ENCODE results near the gene RPL22L1. TPM values are rescaled to one million over a fixed set of nuclear protein-coding genes. Genes with fewer than 3 reads are reported as not detected.
"Not testable (repeated sequence)": the region's sequence is repeated elsewhere in the genome, so short reads cannot be mapped to it uniquely, and the experiment has no call there.

Gene RPL22L1
- total RNA-seq, 2 donors from 2014 or later = 26.0 to 61.2 TPM

DNA sequence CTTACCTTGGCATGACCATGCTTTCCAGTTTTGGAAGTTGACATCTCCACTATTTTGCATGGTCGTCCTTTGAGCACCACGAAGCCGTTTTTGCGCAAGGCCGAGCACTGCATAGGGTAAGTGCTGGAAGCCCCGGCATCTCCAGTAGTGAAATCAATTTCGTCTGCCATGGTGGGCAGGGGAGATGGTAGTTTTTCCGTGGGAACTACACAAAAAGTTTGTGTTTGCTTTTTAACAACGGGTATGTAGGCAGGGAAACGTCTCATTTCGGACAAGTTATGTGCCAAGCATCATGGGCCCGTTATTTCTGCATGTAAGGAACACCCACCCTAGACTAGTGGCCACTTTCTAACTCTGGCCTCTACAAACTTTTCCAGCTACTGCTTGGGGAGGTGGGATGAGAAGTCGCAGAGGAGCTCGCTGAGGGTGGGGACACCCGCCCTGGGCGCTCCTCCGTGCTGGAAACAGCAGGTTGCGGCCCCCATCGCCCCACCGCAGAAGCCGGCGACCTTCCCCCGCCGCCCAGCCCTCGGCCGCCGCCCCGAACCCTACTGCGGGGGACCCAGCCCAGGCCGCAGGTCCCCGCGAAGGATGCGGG lies 37.7 kb upstream of the RPL22L1 start:
- Histone ChIP-seq H3K4me1 (peaks cover 14% of the 10 kb centered on the region), H3K9me3 (peaks cover 0 to 5% (median 0%) of the 10 kb centered on the region in 3 donors), H3K4me3 (peak overlapping the region; percentile 37 to 71), H3K36me3 (replicated peaks in 1 of 2; ENCODE audit: insufficient read depth in 1 of 2, low read depth in 2 of 2) (no peaks in the 10 kb centered on the region), H3K27me3 (no peaks in the 10 kb centered on the region), H3K27ac (peak overlapping the region in 3 of 4 donors; percentile 56 to 74 (median 73))
- TF ChIP-seq POLR2A (IDR thresholded peaks at IDR 0.05) = no peak
- TF ChIP-seq, protein P1, sequence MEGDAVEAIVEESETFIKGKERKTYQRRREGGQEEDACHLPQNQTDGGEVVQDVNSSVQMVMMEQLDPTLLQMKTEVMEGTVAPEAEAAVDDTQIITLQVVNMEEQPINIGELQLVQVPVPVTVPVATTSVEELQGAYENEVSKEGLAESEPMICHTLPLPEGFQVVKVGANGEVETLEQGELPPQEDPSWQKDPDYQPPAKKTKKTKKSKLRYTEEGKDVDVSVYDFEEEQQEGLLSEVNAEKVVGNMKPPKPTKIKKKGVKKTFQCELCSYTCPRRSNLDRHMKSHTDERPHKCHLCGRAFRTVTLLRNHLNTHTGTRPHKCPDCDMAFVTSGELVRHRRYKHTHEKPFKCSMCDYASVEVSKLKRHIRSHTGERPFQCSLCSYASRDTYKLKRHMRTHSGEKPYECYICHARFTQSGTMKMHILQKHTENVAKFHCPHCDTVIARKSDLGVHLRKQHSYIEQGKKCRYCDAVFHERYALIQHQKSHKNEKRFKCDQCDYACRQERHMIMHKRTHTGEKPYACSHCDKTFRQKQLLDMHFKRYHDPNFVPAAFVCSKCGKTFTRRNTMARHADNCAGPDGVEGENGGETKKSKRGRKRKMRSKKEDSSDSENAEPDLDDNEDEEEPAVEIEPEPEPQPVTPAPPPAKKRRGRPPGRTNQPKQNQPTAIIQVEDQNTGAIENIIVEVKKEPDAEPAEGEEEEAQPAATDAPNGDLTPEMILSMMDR (IDR thresholded peaks at IDR 0.05) = no peak
- whole genome bisulfite sequencing, 2 donors = 8 to 25% methylated on average over 19 to 33 of the region's 33 CpGs
- ATAC-seq (no peak), DNase-seq (peak in 1 of 4 donors; percentile 5)
- intact Hi-C loops (cut with DNase I) = no loop called here

DNA sequence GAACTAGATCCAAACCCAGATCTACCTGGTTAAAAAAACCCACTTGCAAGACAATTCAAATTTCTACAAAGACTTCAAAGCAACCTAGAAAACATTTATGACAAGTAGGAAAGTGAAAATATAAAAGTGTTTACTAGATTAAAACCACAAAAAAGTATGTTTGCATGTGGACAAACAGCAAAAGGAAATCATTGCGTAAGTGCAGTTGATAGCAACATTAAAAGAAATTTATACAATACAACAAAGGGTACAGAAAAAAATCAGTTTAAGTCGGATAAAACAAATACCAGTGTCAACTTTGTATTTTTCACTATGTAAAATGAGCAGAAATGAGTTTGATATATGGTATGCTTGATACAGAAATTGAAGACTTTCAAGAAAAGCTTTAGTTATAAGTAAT lies 35.9 kb upstream of the RPL22L1 start:
- DNase-seq (no peak), ATAC-seq (no peak)
- Histone ChIP-seq H3K27ac (no peak overlapping the region), H3K27me3 (no peaks in the 10 kb centered on the region), H3K4me1 (peaks cover 14% of the 10 kb centered on the region), H3K9me3 (peaks cover 0 to 3% (median 0%) of the 10 kb centered on the region in 3 donors), H3K36me3 (replicated peaks in 1 of 2; ENCODE audit: insufficient read depth in 1 of 2, low read depth in 2 of 2) (peaks cover 0 to 2% of the 10 kb centered on the region in 2 donors), H3K4me3 (no peak overlapping the region)
- intact Hi-C loops (cut with DNase I) = no loop called here
- no peak for TF ChIP-seq POLR2A (IDR thresholded peaks at IDR 0.05)
- TF ChIP-seq, protein P1 (IDR thresholded peaks at IDR 0.05) = no peak
- 82 to 95% methylated on average over 2 of the region's 2 CpGs for WGBS, 2 donors

DNA sequence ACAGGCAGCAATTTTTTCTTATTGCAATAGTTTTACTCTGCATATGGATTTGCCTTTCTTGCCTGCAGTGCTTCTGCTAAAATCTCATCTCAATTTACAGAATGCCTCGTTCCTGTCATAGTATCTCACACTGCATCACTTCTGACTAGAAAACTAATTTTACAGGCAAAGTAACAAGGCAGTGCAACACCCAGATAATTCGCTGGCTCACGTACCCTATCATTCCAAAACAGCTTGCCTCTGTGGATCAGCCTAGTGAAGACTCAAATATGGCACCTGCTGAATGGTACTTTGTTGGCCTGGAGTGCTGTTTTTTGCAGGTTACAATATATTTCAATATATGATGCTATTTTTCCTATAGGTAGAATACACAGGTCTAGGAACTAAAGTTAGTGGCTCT lies 33.1 kb upstream of the RPL22L1 start:
- no peak overlapping the region for H3K27ac ChIP-seq
- 95 to 97% methylated on average over 3 of the region's 3 CpGs for WGBS, 2 donors
- no peak for ATAC-seq
- TF ChIP-seq POLR2A (IDR thresholded peaks at IDR 0.05) = no peak
- TF ChIP-seq, protein P1 (IDR thresholded peaks at IDR 0.05) = no peak
- no peaks in the 10 kb centered on the region for H3K27me3 ChIP-seq
- intact Hi-C loops (cut with DNase I) = no loop called here
- H3K4me3 ChIP-seq = no peak overlapping the region
- DNase-seq = no peak
- H3K36me3 ChIP-seq (replicated peaks in 1 of 2; ENCODE audit: insufficient read depth in 1 of 2, low read depth in 2 of 2) = peaks cover 0 to 2% of the 10 kb centered on the region in 2 donors
- no peaks in the 10 kb centered on the region for H3K9me3 ChIP-seq
- peaks cover 8% of the 10 kb centered on the region for H3K4me1 ChIP-seq

DNA sequence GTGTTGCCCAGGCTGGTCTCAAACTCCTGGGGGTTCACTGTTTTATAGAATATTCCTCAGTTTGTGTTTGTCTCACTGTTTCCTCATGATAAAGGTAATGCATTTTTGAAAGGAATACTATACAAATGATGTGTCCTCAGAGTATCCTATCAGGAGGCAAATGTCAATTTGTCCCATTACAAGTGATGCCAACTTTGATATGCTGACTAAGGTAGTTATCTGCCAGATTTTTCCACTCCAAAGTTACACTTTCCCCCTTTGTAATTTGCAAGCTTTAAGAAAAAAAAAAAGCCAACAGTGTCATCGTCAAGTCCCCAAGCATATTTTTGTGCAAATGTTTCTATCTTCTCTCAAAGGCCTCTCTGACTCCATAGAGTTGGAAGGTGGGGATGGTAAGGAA lies 29.5 kb upstream of the RPL22L1 start:
- intact Hi-C loops (cut with DNase I) = no loop called here
- H3K27me3 ChIP-seq = no peaks in the 10 kb centered on the region
- no peak overlapping the region for H3K27ac ChIP-seq
- DNase-seq (no peak), ATAC-seq (no peak)
- TF ChIP-seq, protein P1 (IDR thresholded peaks at IDR 0.05) = no peak
- TF ChIP-seq POLR2A (IDR thresholded peaks at IDR 0.05) = no peak
- H3K4me3 ChIP-seq = no peak overlapping the region
- H3K4me1 ChIP-seq = no peaks in the 10 kb centered on the region
- peaks cover 0 to 2% of the 10 kb centered on the region in 2 donors for H3K36me3 ChIP-seq (replicated peaks in 1 of 2; ENCODE audit: insufficient read depth in 1 of 2, low read depth in 2 of 2)
- no peaks in the 10 kb centered on the region for H3K9me3 ChIP-seq
- 90 to 96% methylated on average over 1 of the region's 1 CpG for WGBS, 2 donors

DNA sequence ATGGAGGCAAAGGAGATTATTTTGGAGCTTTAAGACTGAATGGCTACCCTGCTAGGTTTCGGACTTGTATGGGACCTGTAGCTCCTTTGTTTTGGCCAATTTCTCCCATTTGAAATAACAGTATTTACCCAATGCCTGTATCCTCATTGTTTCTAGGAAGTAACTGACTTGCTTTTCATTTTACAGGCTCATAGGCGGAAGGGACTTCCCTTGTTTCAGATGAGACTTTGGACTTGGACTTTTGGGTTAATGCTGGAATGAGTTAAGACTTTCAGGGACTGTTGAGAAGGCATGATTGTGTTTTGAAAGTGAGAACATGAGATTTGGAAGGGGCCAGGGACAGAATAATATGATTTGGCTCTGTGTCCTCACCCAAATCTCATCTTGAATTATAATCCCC lies 28.0 kb upstream of the RPL22L1 start:
- TF ChIP-seq, protein P1 (IDR thresholded peaks at IDR 0.05) = no peak
- TF ChIP-seq POLR2A (IDR thresholded peaks at IDR 0.05) = no peak
- Histone ChIP-seq H3K36me3 (replicated peaks in 1 of 2; ENCODE audit: insufficient read depth in 1 of 2, low read depth in 2 of 2) (peaks cover 0 to 2% of the 10 kb centered on the region in 2 donors), H3K27me3 (no peaks in the 10 kb centered on the region), H3K4me1 (no peaks in the 10 kb centered on the region), H3K27ac (no peak overlapping the region), H3K4me3 (no peak overlapping the region), H3K9me3 (no peaks in the 10 kb centered on the region)
- intact Hi-C loops (cut with DNase I) = no loop called here
- WGBS, 2 donors = 97 to 98% methylated on average over 2 of the region's 2 CpGs
- DNase-seq (no peak), ATAC-seq (no peak)

DNA sequence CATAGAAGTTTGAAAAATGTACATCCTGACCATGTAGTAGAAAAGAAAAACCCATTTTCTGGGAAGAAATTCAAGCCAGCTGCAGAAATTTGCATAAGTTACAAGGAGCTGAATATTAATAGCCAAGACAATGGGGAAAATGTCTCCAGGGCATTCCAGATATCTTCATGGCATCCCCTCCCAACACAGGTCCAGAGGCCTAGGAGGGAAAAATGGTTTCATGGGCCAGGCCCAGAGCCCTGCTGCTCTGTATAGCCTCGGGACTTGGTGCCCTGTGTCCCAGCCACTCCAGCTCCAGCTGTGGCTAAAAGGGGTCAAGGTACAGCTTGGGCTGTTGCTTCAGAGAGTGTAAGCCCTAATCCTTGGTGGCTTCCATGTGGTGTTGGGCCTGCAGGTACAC lies 27.2 kb upstream of the RPL22L1 start:
- H3K4me3 ChIP-seq; H3K4me1 ChIP-seq; H3K9me3 ChIP-seq; H3K36me3 ChIP-seq (replicated peaks in 1 of 2; ENCODE audit: insufficient read depth in 1 of 2, low read depth in 2 of 2); DNase-seq; H3K27me3 ChIP-seq; H3K27ac ChIP-seq; intact Hi-C loops (cut with DNase I); ATAC-seq: not testable (repeated sequence)
- WGBS, 2 donors = 100% methylated on average over 1 of the region's 1 CpG
